HG03280 (cell line): Measurements from ENCODE around the gene PRSS27.

Experiments used
- ATAC-seq: cut with Tn5 transposase; IDR thresholded peaks from one replicate; pipeline ENCODE4 v1.9.1; 2021; ENCODE audit warnings: mild to moderate bottlenecking, moderate library complexity; ENCODE audit not compliant: unreplicated experiment

PRSS27 gene

DNA sequence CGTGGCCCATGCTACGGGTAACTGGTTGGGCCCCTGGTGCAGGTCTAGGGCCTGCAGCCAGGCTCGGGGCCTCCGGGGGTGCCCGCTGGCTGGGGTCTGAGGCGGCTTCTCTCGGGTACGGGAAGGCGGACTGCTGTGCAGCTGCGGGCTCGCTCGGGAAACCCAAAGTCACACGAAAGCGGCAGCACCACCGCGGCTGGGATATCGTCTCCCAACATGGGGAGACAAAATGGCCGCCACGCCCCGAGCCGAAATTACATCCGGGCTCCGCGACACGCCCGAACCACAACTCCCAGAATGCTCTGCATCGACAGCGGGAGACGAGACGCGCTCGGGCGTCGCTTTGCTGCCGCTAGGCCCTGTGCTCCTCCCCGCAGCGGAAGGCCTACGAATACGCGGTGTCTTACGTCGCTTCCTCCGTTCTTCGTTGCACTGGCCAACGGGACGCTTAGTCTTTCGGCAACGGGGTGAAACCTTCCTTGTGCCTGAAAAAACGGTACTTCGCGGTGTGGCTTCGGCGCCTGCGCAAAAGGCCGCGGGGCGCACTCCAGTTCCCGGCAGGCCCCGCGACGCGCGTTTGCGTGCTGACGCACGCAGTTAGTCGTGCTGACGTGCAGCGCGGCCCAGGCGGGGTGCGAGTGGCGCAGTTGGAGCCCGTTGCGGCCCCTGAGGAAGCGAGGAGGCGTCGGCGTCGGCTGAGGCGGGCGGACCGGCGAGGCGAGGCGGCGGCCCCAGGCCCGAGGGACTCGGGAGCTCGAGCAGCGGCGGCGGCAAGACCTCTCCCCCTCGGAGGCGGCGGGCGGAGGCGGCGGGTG, 32.2 kb upstream of the PRSS27 start, which contains the start of gene SRRM2:
Gene SRRM2, plus strand, starts transcription at position 604 of the 815 bp plus-strand sequence. CDS start 3,727 bp downstream, outside the sequence.
- peak; percentile 80 for ATAC-seq

DNA sequence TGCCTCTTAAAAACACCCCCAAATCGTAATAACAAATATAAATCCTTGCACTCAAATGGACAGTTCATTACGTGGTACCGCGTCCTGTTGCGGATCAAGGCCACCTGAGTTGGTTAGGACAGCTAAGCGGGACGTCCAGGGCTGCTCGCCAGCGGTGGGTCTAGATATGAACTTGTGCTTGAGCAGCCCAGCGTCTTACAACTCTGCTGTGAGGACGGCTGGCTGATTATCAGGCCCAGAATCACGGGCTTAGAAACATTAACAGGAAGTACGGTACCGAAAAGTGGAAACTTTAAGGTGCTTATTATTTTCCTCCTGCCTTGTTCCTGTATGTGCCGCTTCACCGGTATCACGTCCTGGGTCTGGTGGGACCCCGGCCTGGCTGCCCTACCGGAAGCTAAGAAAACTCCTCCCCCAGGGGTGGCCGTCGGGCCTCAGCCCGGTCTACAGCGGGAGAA, 31.6 kb upstream of the PRSS27 start:
- peak; percentile 35 for ATAC-seq

DNA sequence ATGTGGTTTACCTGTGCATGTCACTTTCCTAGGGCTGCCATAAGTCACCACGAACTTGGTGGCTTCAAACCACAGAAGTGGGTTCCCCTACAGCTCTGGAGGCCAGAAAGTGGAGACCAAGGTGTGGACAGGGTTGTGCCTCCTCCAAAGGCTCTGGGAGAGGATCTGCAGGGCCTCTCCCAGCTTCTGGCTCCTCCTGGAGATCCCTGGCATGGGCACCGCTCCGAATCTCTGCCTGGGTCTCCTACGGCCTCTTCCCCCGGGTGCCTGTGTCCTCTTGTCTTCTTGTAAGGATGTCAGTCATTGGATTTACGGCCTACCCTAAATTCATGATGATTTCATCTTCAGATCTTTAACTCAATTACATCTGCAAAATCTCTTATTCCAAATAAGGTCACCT, 29.9 kb upstream of the PRSS27 start:
- no peak for ATAC-seq

DNA sequence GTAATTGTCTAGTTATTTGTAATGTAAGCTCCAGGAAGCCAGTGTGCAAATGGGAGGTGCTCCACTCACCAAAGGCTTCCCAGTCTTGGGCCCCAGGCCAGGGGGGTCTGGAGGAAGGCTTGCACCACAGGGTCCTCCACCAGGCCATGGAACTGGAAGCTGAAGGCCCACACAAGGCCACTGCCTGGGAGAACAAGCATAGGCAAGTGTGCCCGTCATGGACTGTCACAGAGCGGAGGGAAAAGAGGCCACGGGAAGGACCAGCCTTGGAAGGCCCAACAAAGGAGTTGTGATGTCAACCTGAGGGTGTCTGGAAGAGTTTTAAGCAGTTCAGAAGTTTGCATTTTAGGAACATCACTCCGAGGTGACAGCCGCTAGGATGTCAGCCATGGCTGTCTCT, 29.5 kb upstream of the PRSS27 start:
- no peak for ATAC-seq

DNA sequence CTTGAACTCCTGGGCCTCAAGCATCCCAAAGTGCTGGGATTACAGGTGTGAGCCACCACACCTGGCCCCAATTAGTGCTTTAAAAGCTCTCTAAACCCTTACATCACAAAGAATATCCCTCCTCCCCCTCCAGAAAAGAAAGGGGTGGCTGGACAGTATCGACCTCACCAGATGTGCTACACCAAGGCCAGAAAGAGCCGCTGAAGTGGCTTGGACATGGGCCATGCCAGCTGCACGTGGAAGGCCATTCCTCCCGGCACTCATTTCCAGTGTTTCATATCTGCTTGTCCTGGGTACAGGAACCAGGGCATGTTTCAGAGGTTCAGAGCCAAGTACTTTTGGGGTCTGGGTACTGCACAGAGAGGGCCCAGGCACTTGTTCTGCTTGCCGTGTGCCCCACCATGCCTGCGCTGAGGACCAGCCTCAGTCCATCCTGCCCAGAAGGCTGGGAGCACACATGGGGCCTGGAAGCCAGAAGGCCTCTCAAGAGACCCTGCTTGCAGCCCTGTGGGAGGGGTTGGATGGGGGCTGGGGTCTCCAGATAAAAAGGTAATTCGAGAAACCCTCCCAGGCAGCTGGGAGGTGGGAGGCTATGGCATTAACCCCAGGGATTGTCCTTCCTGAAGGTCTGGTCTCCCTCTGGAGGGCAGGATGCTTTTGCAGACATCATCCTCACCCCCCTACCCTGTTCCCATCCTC, 28.9 kb upstream of the PRSS27 start:
- no peak for ATAC-seq

DNA sequence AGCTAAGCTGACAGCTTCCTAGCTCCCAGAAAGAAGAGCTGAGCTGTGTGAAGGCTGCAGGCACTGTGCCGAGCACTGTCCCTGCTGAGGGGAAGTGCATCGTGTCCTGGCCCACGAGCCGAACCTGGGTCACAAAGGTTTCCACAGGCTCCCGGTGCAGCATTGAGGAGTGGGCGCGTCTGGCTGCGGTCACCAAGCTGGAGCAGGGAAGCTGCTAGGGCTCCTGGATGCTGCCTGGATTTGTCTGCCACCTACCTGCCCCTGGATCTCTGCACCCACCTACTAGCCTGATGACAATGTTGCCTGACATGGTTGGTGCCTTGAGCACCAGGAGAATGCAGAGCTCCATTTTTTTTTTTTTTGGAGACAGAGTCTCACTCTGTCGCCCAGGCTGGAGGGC, 25.9 kb upstream of the PRSS27 start:
- ATAC-seq = no peak

DNA sequence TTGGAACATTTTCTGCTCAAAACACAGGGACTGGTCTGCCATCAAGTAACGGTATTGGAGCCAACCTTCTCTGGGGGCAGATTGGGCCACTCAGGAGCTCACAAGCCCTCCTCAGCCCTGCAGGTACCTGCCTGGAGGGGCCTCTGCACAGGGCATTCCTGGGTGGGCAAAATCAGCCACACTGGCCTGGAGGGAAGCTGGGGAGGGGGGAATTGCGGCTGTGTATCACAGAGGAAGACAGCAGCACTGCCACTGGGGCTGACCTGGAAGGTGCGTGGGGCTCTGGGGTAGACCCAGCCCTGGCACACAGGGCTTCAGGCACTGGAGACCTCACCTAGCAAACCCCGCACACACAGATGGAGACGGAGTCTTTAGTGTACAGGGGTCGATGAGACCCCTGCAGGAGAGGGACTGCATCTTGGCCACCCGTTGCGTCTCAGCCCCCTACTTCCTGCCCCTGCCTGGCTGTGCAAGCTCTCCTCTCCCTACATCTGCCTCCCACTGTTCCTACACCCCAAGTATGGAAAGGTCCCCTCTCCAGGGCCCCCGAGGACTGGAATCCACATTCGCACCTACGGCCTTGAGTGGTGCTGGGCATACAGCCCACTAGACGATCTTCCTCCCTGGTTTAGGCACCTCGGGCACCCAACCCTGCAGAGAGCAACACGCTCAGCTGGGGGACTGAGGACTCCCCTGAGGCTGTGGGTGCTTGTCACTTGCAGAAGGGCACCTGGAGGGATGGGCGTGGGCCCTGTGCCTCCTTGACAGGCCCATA, 25.3 kb upstream of the PRSS27 start:
- ATAC-seq = no peak

DNA sequence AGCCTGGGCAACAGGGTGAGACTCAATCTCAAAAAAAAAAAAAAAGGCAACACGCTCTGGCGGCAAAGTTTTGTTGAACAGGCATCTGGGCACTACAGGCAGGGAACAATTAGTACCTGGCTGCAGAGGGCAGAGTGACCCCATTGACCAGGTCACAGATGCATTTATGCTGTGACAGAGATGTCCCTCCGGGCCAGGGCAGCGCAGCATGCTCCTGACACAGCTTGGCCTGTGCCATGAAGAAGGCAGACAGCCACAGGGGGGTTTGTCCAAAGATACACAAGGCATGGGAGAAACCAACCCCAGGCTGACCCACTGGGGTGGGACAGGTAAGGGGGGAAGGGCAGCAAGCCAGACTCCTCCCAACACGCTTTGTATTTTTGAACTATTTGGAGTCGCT, 24.7 kb upstream of the PRSS27 start:
- no peak for ATAC-seq

DNA sequence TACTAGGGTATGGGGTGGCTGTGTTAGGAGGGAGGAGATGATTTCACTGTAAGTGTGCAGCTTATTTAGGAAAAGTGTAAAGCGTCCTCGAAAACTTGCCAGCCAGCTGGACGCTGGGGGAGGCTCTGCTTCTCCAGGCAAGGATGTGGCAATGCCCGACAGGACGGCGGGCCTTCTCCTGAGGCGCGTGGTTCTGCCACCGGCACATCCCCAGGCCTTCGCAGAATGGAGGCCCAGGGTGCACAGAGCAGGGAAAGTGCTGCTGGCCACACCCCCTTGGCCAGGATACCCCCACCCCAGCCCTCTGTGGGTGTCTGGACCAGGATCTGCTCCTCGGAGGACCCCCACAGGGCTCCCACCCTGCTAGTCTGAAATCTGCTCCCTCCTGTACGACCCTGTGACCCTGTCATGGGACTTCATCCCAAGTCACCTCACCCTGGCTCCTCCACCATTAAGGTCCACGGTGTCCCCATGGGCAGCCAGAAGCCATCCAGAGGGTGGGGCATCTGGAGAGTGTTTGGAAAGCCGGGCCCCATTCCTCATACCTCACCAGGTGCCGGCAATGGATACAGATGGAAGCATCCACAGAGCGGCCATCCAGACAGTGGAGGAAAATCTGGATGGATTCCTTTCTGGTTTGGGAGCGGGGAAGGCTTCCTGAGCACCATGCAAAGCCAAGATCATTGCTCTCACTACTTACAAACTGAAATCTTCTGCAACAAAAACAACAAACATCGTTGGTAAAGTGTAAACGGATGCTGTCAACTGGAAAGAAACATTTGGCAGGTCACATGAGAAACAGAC, 23.2 kb upstream of the PRSS27 start:
- no peak for ATAC-seq

DNA sequence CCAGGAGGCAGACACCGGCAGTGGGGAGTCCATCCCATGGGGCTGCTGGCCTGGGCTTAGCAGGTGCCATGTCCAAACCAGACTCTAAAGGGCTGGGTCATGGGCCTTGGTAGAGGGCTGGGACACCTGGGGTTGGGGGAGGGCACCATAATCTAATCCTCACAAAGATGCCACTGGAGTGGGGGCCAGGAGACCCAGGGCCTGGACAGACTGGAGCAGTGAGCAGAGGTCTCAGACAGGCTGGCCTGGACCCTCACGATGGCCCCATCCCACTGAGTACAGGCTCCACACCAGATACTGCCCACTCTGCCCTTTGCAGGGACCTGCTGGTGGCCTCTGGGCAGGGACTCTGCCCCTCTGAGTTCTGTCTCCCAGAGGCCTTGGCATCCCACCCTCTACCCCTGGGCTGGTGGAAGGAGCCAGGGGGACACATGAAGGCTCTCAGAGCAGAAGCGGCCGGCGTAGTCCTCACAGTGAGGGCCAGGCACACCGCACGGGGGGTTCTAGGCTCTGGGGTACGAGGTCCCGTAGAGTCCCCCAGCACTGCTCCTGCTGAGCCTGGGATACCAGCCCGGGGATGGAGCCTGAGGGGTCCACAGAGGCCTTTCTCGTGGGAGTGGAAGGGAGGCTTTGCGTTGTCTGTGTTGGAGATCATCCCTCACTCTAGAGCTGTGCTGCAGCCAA, 22.4 kb upstream of the PRSS27 start:
- ATAC-seq = no peak

DNA sequence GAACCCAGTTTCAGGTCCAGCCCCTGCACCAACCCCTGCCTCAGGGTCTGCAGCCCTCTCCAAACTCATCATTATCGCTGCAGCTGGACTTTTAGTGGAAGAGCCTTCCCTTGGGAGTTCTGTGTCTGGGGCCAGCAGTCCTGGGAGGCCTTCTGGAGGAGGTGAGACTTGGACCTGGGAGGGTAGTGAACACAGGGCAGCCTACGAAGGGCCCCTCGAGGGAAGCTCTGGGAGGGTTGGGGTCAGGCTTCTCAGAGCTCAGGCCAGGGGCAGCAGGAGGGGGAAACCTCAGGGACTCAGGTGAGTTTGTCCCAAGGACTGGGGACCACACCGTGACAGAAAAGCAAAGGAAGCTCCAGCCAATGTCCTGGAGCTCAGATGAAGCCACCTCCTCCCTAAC, 21.1 kb upstream of the PRSS27 start:
- ATAC-seq = no peak

DNA sequence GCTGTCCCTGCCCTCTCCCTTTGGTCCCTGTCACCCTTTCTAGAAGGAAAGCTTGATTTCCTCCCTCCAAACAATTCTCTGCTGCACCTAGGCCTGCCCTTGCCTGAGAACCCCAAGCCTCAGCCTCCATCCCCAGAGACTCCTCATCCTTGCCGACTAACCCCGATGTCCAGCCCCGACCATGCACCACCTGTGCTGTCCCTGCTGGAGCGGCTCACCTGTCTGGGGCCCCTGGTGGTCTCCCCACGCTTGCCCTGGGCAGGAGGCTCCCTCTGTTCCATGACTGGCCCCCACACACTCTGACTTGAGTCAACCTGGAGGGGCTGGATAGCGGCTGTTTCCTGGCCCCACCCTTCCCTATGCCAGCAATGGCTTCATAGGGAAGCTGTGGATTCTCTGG, 20.5 kb upstream of the PRSS27 start:
- ATAC-seq = no peak

DNA sequence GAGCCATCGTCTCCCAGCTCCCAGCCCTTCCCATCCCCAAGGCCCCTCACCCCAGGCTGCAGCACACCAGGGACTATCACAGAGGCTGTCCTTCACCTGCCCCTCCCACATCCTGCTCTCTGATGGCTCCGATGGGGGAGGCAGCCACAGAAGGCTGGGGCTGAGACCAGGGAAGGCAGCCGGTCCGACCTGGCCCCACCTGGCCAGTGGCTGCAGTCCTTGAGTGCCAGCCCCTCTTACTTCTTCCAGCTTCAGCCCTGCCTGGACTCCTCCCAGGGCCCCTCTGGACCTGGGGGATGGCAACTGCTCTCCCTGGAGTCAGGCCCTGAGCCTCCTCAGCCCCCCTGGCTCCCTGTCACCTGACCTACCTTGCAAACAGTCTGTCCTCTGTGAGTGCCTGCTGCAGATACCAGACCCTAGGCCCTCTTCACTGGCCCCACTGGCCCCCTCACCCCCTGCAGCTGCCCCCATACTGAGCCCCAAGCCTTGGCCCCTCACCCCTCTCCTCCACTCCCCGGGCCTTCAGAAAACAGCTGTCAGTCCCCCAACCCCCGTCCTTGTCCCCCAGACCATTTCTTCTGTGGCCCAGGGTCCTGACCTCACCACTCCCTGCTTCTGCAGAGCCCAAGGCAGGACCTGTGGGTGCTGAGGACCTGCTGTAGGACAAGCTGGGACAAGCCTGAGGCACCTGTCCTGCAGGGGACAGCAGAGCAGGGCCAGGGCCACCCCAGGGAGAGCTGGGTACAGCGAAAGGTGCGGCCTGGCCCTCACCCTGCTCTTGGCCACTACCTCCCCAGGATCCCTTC, 19.8 kb upstream of the PRSS27 start:
- ATAC-seq = no peak

DNA sequence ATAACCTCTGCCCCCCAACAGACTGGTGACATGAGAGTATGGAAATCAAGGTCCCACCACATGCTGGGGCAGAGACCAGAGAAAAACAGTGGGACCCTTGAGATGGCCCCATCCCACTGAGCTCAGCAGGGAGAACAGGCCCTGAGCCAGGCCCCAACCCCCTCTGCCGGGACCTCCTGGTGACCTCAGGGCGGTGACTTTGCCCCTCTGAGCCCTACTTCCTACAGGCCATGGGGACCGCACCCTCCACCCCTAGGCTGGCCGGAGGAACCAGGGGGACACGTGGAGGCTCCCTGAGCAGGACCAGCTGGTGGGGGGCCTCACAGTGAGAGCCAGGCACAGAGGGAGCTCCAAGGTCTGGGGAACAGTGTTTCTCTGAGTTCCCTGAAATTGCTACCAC, 18.6 kb upstream of the PRSS27 start:
- ATAC-seq = no peak

DNA sequence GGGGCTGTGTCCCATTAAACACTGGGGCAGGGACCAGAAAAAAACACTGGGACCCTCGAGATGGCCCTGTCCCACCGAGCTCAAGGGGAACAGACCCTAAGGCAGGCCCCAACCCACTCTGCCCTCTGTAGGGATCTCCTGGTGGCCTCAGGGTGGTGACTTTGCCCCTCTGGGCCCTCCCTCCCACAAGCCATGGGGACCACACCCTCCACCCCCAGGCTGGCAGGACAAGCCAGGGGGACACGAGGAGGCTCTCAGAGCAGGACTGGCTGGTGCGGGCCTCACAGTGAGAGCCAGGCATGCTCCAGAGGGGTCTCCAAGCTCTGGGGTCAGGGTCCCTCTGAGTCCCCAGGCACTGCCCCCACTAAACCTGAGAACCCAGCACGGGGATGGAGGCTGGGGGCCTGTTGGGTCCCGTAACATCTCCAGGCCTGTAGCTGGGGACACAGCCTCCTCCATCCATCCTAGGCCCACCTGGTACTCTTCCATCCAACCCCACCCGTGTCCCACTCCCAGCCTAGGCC, 17.9 kb upstream of the PRSS27 start:
- no peak for ATAC-seq

DNA sequence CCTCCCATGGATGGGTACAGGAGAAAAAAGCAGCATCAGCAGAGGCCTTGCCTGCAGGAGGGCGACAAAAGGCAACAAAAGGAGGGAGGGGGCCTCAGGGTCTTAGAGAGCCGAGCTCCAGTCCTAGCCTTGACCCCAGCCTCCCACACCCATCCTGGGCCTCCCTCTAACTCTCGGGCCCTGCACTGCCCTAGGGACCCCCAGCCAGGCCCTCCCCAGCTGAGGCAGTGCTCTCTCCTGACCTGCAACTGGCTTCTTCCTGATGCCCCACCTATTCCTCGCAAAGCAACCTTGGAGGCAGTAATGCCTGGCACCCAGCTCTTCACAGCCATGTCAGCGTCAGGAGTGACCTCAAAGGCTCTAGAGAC, 17.2 kb upstream of the PRSS27 start:
- no peak for ATAC-seq

DNA sequence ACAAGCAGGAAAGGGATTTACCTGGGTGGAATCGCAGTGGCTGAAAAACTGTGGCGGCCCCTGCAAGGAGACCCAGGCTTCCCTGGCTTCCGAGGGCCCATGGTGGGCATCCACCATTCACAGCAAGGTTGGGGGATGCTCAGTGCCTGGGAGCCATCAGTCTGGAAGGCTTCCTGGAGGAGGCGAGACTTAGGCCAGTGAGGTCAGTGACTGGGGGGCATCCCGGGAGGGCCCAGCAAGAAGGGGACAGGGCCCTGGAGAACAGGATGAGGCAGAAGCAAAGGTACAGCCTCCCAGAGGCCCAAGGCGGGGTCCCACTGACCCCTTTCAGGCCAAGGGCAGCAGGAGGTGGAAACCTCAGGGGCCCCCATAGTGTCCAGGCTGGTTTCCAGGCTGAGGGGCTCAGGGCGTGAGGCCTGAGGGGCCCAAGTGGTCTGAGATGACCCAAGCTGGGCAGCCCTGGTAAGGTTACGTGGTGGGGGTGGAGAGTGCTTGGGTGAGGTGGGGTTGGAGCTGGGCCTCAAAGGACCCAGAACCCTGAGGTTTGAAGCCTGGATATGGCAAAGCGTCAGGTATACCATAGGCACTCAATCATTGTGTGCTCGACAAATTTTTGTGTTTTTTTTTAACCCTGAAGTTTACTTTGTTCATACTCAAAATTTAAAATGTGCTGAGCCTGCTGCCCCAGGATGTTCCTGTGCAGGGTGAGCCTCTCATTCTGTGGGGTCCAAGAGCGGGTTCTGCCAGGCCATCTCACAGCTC, 16.6 kb upstream of the PRSS27 start:
- no peak for ATAC-seq

DNA sequence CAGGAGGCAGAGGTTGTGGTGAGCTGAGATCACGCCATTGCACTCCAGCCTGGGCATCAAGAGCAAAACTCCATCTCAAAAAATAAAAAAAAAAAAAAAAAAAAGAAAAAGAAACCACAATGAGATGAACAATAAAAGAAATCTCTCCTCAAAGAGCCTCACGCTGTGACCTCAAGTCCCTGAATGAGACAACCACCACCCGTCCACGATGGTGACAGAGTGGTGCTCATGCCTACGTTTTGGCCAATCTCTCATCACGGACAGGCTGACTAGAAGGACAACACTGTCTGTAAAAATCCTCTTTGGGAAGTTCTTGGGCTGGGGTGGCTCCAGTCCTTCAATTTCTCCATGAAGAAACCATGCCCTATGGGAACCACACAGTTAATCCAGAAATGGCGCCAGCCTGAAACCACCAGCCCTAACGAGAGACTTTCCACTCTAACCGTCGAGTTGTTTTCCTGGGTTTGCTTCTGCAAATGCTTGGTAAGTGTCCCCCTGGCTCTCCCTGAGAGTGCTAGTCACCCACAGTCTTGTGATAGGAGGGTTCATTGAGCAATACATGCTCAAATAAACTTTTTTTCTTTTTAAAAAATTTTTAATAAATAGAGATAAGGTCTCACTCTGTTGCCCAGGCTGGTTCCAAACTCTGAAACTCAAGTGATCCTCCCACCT, 15.0 kb upstream of the PRSS27 start:
- no peak for ATAC-seq
